HEK293T (cell line): ENCODE data around the gene OSBPL7.

ENCODE experiments used
- CTCF ChIA-PET: fragments of 350-600 bp; formaldehyde crosslinking; extraction: SDS; loops from one replicate; lab custom pipeline; 2021; ENCODE audit warnings: antibody characterized with exemption, inconsistent platforms; lab: Yijun Ruan, JAX
- POLR2A ChIA-PET: fragments of 350-600 bp; formaldehyde crosslinking; extraction: SDS; loops from one replicate; lab custom pipeline; 2020; ENCODE audit warnings: antibody characterized with exemption, inconsistent platforms; lab: Yijun Ruan, JAX
- DNase-seq: peaks from one replicate; pipeline ENCODE4 v3.0.0; 2012; ENCODE audit warnings: mixed read lengths; ENCODE audit errors: extremely low spot score
- ARNT ChIP-seq: fragments of 450-650 bp; IDR thresholded peaks from 2 replicates; pipeline ENCODE4 v1.6.1; 2017; ENCODE audit warnings: mild to moderate bottlenecking
- BHLHE40 ChIP-seq: fragments of 450-650 bp; IDR thresholded peaks from 2 replicates; pipeline ENCODE4 v1.6.1; 2016; ENCODE audit warnings: mild to moderate bottlenecking, moderate library complexity, borderline replicate concordance
- CTBP1 ChIP-seq: fragments of 450-650 bp; IDR thresholded peaks from 2 replicates; pipeline ENCODE4 v1.6.1; 2016; ENCODE audit warnings: borderline replicate concordance
- ELF4 ChIP-seq: fragments of 450-650 bp; IDR thresholded peaks from 2 replicates; pipeline ENCODE4 v1.6.1; 2017; ENCODE audit warnings: antibody characterized with exemption
- FOXA1 ChIP-seq: fragments of 450-650 bp; IDR thresholded peaks from 2 replicates; pipeline ENCODE4 v1.6.1; 2016; ENCODE audit warnings: mild to moderate bottlenecking
- FOXK2 ChIP-seq: fragments of 450-650 bp; IDR thresholded peaks from 2 replicates; pipeline ENCODE4 v1.6.1; 2016; ENCODE audit warnings: mild to moderate bottlenecking
- FOXM1 ChIP-seq: fragments of 450-650 bp; IDR thresholded peaks from 2 replicates; pipeline ENCODE4 v1.6.1; 2017; ENCODE audit warnings: mild to moderate bottlenecking, borderline replicate concordance
- HDGF ChIP-seq: fragments of 450-650 bp; IDR thresholded peaks from 2 replicates; pipeline ENCODE4 v1.6.1; 2017; ENCODE audit warnings: antibody characterized with exemption, borderline replicate concordance
- L3MBTL2 ChIP-seq: fragments of 450-650 bp; conservative IDR thresholded peaks from 2 replicates; pipeline ENCODE4 v1.6.1; 2016; ENCODE audit warnings: mild to moderate bottlenecking
- LEF1 ChIP-seq: fragments of 450-650 bp; IDR thresholded peaks from 2 replicates; pipeline ENCODE4 v1.6.1; 2017; ENCODE audit warnings: mild to moderate bottlenecking, borderline replicate concordance
- NFRKB ChIP-seq: fragments of 450-650 bp; IDR thresholded peaks from 2 replicates; pipeline ENCODE4 v1.6.1; 2016; ENCODE audit warnings: mild to moderate bottlenecking, moderate library complexity
- PKNOX1 ChIP-seq: fragments of 450-650 bp; IDR thresholded peaks from 2 replicates; pipeline ENCODE4 v1.6.1; 2016
- SP1 ChIP-seq: fragments of 450-650 bp; IDR thresholded peaks from 2 replicates; pipeline ENCODE4 v1.6.1; 2017
- SUZ12 ChIP-seq: fragments of 450-650 bp; IDR thresholded peaks from 2 replicates; pipeline ENCODE4 v1.6.1; 2016; ENCODE audit warnings: mild to moderate bottlenecking
- TARDBP ChIP-seq: fragments of 450-650 bp; IDR thresholded peaks from 2 replicates; pipeline ENCODE4 v1.6.1; 2016
- ZNF384 ChIP-seq: fragments of 450-650 bp; IDR thresholded peaks from 2 replicates; pipeline ENCODE4 v1.6.1; 2016

OSBPL7 gene

GRCh38 chr17:47800686-47801085, 20.9 kb downstream of the OSBPL7 start:
- TF ChIP-seq L3MBTL2 (no peak), HDGF (no peak), FOXM1 (no peak), ELF4 (no peak), ZNF384 (no peak), LEF1 (no peak), TARDBP (no peak), CTBP1 (no peak), NFRKB (no peak), FOXA1 (no peak), PKNOX1 (no peak), SP1 (no peak), SUZ12 (no peak), BHLHE40 (no peak), ARNT (no peak), FOXK2 (no peak)
- CTCF ChIA-PET, result interaction anchor here (0.6 to 1.0 kb wide), 2 partner anchors 10 to 89 kb away, joined by 3 to 4 read pairs; no protein-coding TSS in a partner anchor
- DNase-seq, result no peak
- POLR2A ChIA-PET, result interaction anchor here (1.1 kb wide), 1 partner anchor 31 kb away, joined by 3 read pairs; the partner anchor contains the start of genes LRRC46 and MRPL10

DNA sequence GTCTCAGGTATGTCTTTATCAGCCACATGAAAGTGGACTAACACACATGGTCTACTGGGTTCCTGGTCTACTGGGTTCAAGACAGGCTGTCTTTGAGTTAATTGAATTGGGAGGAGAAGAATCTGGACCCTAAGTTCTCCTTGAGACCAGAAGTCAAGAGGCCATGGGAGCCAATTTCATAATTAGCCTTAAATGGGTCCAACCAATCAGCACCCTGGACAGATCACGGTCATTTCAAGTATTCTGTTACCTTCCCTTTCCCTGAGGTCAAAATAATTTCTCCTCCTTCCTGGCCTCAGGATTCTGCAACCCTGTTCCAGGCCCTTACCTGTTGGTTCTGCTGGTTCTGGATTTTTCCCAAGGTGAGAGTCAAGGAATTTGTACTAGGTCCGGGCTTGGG, 23.8 kb downstream of the OSBPL7 start:
- no peak for DNase-seq
- no peak for TF ChIP-seq L3MBTL2
- TF ChIP-seq SP1, result no peak
- no peak for TF ChIP-seq ZNF384
- TF ChIP-seq ELF4, result no peak
- no peak for TF ChIP-seq NFRKB
- CTCF ChIA-PET, result interaction anchor here (0.8 kb wide), 1 partner anchor 8 kb away, joined by 3 read pairs; no protein-coding TSS in a partner anchor
- POLR2A ChIA-PET, result interaction anchor here (1.0 kb wide), 1 partner anchor 34 kb away, joined by 4 read pairs; the partner anchor contains the start of genes LRRC46 and MRPL10

DNA sequence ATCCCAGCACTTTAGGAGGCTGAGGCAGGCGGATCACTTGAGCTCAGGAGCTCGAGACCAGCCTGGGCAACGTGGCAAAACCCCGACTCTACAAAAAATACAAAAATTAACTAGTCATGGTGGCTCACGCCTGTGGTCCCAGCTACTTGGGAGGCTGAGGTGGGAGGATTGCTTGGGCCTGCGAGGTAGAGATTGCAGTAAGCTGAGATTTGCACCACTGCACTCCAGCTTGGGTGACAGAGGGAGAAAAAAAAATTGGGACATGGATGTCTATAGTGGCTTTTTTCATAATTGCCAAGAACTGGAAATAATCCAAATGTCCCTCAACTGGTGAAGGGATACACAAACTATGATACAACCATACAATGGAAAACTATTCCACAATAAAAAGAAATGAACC, 28.6 kb downstream of the OSBPL7 start:
- POLR2A ChIA-PET, result no interaction called here
- CTCF ChIA-PET, result interaction anchor here (0.9 kb wide), 1 partner anchor 9 kb away, joined by 3 read pairs; no protein-coding TSS in a partner anchor
- TF ChIP-seq SUZ12 (no peak), ARNT (no peak), FOXK2 (no peak), FOXA1 (no peak), LEF1 (no peak), SP1 (no peak), CTBP1 (no peak), BHLHE40 (no peak), HDGF (no peak), NFRKB (no peak), ZNF384 (no peak), L3MBTL2 (no peak), TARDBP (no peak), PKNOX1 (no peak), FOXM1 (no peak), ELF4 (no peak)
- no peak for DNase-seq

GRCh38 chr17:47792457-47792856, 29.1 kb downstream of the OSBPL7 start:
- no peak for DNase-seq
- CTCF ChIA-PET, result interaction anchor here (0.9 kb wide), 1 partner anchor 9 kb away, joined by 3 read pairs; no protein-coding TSS in a partner anchor
- TF ChIP-seq FOXK2 (no peak), LEF1 (no peak), HDGF (no peak), TARDBP (no peak), FOXA1 (no peak), ZNF384 (no peak), NFRKB (no peak)
- POLR2A ChIA-PET, result no interaction called here

- no peak for TF ChIP-seq PKNOX1
- TF ChIP-seq FOXA1, result no peak
- no peak for TF ChIP-seq ZNF384
- no peak for TF ChIP-seq HDGF
- no peak for TF ChIP-seq ELF4
- no peak for TF ChIP-seq ARNT
- no peak for TF ChIP-seq LEF1
- no peak for TF ChIP-seq BHLHE40
- TF ChIP-seq SUZ12, result no peak
- no peak for TF ChIP-seq CTBP1
- ChIA-PET POLR2A (no interaction called here), CTCF (no interaction called here)
- DNase-seq, result no peak
Measured at GRCh38 chr17:47791025-47791424, 30.6 kb downstream of the OSBPL7 start.

DNA sequence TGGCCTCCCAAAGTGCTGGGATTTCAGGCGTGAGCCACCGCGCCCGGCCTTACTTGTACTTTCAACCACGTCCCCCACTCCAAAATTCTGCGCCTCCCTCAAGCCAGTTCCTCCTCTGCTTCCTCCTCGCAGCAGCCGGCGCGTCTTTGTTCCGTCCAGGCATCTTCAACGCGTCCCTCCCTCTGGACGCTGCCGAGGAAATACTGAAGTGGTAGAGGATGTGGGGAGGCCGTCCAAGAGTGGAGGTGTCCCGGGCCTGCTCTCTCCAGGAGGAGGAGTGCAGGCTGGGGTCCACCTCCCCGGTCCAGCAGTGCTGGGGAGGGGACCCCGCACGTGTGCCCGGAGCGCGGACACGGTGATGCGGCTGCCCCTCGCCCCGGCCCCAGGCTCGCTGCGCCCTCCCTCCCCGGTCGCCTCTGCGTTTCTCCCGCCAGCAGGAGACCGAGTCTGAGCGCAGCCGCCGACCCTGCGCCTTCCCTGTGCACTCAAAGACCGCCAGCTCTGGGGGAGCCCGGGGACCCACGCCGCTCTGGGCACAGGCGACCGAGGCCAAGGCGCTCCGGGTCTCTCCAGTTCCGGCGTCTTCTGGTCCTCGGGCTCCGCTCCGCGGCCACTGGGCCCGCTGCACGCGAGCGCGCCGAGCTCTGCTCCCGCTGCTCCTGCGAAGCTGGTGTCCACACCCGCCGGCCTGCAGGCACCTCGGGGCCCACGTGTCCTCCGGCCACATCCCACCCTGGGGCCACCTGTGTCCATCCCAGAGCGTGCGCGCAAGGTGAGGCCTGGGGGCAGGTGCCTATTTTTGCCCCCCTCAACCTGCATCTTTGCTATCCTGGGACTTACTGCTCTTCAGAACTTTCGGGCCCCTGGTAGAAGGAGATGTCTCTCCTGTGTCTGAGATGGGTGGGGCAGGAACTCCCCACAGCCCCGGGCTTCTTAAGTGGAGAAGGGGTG, 31.7 kb downstream of the OSBPL7 start:
- ChIA-PET POLR2A (interaction anchor here (1.0 kb wide), 2 partner anchors 10 to 32 kb away, joined by 3 to 5 read pairs; partner anchors contain the start of gene OSBPL7), CTCF (interaction anchor here (0.6 to 1.1 kb wide), 4 partner anchors 8 to 97 kb away, joined by 3 to 4 read pairs (median 4); no protein-coding TSS in a partner anchor)
- peak; percentile 71 for TF ChIP-seq L3MBTL2
- no peak for TF ChIP-seq PKNOX1
- no peak for TF ChIP-seq LEF1
- DNase-seq, result peak; percentile 85
